Stimulated activated CD8-positive, alpha-beta memory T cell treated with anti-CD3 and anti-CD28 coated beads, Interleukin-4, amount 100 ng/mL, for 1 hour (primary cell): Measurements from ENCODE around the gene BECN2.

Source experiments
- DNase-seq, 2 donors: peaks; one replicate each; pipeline ENCODE4 v3.0.0-alpha.2; 2020; ENCODE audit warnings: low read depth in 2 of 2, low spot score in 1 of 2

The BECN2 gene, protein sequence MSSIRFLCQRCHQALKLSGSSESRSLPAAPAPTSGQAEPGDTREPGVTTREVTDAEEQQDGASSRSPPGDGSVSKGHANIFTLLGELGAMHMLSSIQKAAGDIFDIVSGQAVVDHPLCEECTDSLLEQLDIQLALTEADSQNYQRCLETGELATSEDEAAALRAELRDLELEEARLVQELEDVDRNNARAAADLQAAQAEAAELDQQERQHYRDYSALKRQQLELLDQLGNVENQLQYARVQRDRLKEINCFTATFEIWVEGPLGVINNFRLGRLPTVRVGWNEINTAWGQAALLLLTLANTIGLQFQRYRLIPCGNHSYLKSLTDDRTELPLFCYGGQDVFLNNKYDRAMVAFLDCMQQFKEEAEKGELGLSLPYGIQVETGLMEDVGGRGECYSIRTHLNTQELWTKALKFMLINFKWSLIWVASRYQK

GRCh38 chr1:241957692-241958494, at the start of gene BECN2:
Gene BECN2, plus strand, starts transcription at chr1:241957767. Its CDS starts 0 bp downstream, at chr1:241957767.
- no peak for DNase-seq

DNA sequence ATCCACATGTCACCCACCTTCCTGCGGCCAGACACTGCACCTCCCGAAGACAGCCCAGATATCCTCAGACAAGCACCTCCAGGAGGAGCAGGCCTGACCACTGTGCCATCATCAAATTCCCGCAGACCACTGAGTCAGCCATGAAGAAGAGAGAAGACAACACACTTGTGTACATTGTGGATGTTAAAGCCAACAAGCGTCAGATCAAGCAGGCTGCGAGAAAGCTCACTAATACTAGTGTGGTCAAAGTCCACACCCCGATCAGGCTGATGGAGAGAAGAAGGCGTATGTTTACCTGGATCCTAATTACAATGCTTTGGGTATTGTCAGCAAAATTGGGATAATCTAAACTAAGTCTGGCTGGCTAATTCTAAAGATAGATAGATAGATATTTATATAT, 41.4 kb upstream of the BECN2 start:
- DNase-seq = no peak

GRCh38 chr1:241917487-241917886, 40.1 kb upstream of the BECN2 start:
- DNase-seq = no peak

- no peak for DNase-seq
Observed at GRCh38 chr1:241918879-241919278, 38.7 kb upstream of the BECN2 start.

DNA sequence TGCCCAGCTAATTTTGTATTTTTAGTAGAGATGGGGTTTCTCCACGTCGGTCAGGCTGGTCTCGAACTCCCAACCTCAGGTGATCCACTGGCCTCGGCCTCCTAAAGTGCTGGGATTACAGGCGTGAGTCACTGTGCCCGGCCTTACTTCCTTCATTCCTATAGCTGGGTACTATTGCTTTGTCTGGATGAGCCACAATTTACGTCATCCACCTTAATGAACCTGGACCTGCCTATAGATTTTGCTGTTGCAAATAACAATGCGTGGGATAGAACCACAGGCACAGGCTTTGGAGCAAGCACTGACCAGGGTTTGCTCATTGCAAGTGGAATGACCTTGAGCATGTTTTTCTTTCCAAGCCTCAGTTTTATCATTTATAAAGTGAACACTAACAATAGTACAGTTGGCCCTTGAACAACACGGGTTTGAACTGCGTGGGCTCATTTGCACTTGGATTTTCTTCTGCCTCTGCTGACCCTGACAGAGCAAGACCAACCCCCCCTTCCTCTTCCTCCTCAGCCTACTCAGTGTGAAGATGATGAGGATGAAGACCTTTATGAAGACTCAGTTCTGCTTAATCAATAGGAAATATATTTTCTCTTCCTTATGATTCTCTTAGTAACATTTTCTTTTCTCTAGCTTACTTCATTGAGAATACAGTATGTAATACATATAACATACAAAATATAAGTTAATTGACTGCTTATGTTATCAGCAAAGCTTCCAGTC, 33.3 kb upstream of the BECN2 start:
- DNase-seq = no peak

GRCh38 chr1:241926141-241926540, 31.4 kb upstream of the BECN2 start:
- DNase-seq = no peak

GRCh38 chr1:241927321-241927720, 30.2 kb upstream of the BECN2 start:
- DNase-seq = no peak

- no peak for DNase-seq
Observed at GRCh38 chr1:241932845-241933244, 24.7 kb upstream of the BECN2 start.

- no peak for DNase-seq
Observed at GRCh38 chr1:241934201-241934848, 23.2 kb upstream of the BECN2 start.

- DNase-seq = no peak
Observed at GRCh38 chr1:241934866-241935265, 22.7 kb upstream of the BECN2 start.

DNA sequence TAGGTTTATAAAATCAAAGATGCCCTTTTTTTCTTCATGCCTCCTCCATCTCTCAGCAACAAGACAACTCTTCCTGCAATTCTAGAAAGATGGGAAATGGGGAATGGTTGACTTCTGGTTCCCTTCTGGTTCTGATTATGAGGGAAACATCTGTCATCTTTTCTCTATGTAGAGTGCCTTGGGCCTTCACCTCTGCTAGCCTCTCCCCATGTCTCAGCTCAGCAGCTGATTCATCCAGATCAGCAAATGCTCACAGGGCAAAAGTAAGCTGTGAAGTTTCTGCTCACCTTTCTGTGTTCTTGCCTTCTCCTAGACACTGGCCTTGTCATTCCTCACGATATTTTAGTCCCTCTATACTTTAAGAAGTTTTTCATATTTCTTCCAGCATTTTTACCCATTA, 17.8 kb upstream of the BECN2 start:
- DNase-seq = no peak

DNA sequence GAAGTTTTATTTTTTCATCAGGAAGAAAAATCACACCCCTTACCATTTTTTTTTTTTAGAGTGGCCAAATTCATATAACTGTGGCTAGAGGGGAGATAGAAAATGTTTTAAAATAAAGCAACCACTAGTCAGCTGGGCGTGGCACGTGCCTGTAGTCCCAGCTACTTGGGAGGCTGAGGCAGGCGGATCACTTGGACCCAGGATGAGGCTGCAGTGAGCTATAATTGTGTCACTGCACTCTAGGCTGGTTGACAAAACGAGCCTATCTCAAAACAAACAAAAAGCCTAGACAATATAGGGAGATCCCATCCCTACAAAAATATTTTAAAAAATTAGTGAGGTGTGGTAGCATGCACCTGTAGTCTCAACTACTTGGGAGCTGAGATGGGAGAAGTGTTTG, 14.8 kb upstream of the BECN2 start:
- no peak for DNase-seq

DNA sequence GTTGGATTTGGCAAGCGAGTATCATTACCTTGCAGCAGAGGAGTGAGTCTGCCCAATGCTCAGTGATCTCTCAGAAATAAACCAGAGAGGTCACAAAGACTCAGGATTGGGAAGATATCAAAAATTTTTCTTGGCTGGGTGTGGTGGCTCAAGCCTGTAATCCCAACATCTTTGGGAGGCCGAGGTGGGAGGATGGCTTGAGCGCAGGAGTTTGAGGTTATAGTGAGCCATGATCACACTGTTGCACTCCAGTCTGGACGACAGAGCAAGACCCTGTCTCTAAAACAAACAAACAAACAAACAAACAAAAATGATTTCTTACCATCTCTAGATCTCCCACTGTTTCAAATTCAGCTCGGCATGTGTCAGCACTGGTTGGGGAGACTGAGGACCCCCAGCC, 13.3 kb upstream of the BECN2 start:
- no peak for DNase-seq

- no peak for DNase-seq
Observed at GRCh38 chr1:241947354-241947753, 10.2 kb upstream of the BECN2 start.

- no peak for DNase-seq
Observed at GRCh38 chr1:241950390-241950789, 7.2 kb upstream of the BECN2 start.

DNA sequence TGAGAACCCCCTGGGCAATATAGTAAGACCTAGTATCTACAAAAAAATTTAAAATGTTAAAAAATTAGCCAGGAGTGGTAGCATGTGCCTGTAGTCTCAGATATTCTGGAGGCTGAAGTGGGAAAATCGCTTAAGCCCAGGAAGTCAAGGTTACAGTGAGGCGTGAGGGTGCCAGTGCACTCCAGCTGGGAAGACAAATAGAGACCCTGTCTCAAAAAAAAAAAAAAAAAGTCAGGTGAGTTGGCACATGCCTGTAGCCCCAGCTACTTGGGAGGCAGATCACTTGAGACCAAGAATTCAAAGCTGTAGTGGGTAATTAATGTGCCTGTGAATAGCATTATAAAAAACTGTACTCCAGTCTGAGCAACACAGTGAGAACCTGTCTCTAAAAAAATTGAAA, 4.6 kb downstream of the BECN2 start:
- DNase-seq = no peak

DNA sequence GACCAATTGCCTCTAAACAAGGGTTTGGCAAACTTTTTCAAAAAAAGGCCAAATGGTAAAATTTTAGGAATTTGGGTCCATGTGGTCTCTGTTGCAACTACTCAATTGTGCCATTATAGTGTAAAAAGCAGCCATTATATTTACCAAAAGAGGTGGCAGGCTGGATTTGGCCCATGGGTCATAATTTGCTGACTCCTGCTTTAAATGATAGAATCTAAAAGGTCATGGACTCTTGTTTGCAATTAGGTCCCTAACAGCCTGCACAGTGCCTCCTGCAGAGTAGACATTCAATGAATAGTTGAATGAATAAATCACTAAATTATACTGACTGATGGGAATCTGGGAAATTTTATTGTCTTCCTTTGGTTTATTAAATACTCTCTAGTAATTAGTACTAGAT, 6.2 kb downstream of the BECN2 start:
- no peak for DNase-seq

DNA sequence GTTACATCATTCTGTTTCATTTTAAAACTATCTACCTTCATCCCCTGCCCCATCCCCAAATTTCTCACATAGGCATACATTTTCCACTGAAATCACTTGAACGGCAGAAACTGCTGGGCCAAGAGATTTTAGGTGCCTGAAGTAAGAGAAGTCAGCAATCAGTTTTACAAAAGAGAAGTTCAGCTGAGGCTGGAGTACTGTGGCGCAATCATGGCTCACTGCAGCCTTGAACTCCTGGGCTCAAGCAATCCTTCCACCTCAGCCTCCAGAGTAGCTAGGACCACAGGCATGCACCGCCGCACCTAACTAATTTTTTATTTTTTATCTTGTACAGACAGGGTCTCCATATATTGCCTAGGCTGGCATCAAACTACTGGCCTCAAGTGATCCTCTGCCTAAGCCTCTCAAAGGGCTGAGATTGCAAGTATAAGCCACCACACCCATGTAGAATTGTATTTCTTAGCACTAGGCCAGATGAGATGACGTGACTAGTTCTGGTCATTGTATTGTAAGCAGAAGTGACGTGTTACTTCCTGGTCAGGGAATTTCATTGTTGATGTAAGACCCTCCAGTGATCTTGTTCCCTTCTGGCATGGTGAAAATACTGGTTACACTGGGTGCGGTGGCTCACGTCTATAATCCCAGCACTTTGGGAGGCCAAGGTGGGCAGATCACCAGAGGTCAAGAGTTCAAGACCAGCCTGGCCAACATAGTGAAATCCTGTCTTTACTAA, 7.1 kb downstream of the BECN2 start:
- no peak for DNase-seq

DNA sequence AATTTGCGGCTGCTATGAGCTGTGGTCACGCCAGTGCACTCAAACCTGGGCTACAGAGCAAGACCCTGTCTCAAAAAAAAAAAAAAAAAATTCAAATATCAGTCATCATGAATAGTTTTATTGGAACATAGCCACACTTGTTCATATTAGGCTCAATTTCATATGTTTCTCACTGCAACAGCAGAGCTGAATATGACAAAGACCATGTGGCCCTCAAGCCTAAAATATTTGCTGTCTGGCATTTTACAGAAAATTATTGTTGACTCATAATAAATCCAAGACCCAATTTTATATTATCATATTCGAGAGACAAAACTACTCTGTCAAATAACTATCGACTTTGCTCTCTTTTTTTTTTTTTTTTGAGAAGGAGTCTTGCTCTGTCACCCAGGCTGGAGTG, 11.0 kb downstream of the BECN2 start:
- no peak for DNase-seq

- DNase-seq = no peak
Observed at GRCh38 chr1:241972703-241973369, 15.3 kb downstream of the BECN2 start.
